Body of pancreas (tissue), 4 donors: ENCODE results near the gene FUT7. TPM values are rescaled to one million over a fixed set of nuclear protein-coding genes. Genes with fewer than 3 reads are reported as not detected.

Source experiments
- ATAC-seq: fragments of 150-250 bp; one replicate; pipeline ENCODE4 v1.9.1; 2016
- DNase-seq, 4 donors: peaks; one replicate each; pipeline ENCODE4 v3.0.0-alpha.2; 2019
- H3K27ac ChIP-seq, 4 donors: fragments of 200-600 bp; sonication (generic); 1 replicate in 3 of 4; 2 replicates in 1 of 4; pipeline versions ENCODE4 v1.5.1 to v1.6.1; 2016 to 2019; ENCODE audit warnings: mild to moderate bottlenecking in 1 of 4, mixed read lengths in 1 of 4, moderate library complexity in 1 of 4
- H3K27me3 ChIP-seq, 2 donors: fragments of 200-600 bp; sonication (generic); one replicate each; pipeline ENCODE4 v1.6.0; 2016; ENCODE audit warnings: mild to moderate bottlenecking in 1 of 2
- H3K36me3 ChIP-seq, 2 donors: fragments of 200-600 bp; sonication (generic); replicated peaks in 1 of 2; 2 replicates each; pipeline ENCODE4 v1.5.1; 2016; ENCODE audit warnings: low read depth in 2 of 2; ENCODE audit not compliant: insufficient read depth in 1 of 2
- H3K4me1 ChIP-seq: fragments of 200-600 bp; sonication (generic); one replicate; pipeline ENCODE4 v1.6.0; 2016
- H3K4me3 ChIP-seq, 2 donors: fragments of 200-600 bp; sonication (generic); 1 replicate in 1 of 2; 2 replicates in 1 of 2; pipeline ENCODE4 v1.5.1; 2016 to 2019
- H3K9me3 ChIP-seq, 3 donors: fragments of 200-600 bp; sonication (generic); 1 replicate in 2 of 3; 2 replicates in 1 of 3; pipeline ENCODE4 v1.5.1; 2016
- POLR2A ChIP-seq, 3 donors: fragments of 450-650 bp; IDR thresholded peaks; one replicate each; pipeline ENCODE4 v1.6.1; 2016; ENCODE audit warnings: antibody characterized with exemption in 3 of 3, mild to moderate bottlenecking in 2 of 3
- whole genome bisulfite sequencing, 2 donors: methylation state at CpG; one replicate each; pipeline ENCODE4 v1.1.5; 2017; 5-methylcytosine and 5-hydroxymethylcytosine counted together
- intact Hi-C: fragments of 100-400 bp; cut with DNase I; formaldehyde crosslinking; loops from one replicate; pipeline ENCODE4 v1.15.1; 2023
- total RNA-seq, 2 donors: library from RNA; depleted of rRNA; stranded (reverse); fragments of >200 nt; gene quantifications; one replicate each; pipeline ENCODE4 v1.1.0, GENCODE V29; 2016
- TF ChIP-seq, protein P1 (sequence below), 7 experiments: fragments of 450-650 bp in 4 of 7; fragments of 200-600 bp in 3 of 7; sonication (generic) in 3 of 7; IDR thresholded peaks; one replicate each; pipeline ENCODE4 v1.5.1; 2016 to 2019; ENCODE audit warnings: antibody characterized with exemption in 7 of 7

Gene FUT7
- total RNA-seq, 2 donors from 2014 or later, result not detected

DNA sequence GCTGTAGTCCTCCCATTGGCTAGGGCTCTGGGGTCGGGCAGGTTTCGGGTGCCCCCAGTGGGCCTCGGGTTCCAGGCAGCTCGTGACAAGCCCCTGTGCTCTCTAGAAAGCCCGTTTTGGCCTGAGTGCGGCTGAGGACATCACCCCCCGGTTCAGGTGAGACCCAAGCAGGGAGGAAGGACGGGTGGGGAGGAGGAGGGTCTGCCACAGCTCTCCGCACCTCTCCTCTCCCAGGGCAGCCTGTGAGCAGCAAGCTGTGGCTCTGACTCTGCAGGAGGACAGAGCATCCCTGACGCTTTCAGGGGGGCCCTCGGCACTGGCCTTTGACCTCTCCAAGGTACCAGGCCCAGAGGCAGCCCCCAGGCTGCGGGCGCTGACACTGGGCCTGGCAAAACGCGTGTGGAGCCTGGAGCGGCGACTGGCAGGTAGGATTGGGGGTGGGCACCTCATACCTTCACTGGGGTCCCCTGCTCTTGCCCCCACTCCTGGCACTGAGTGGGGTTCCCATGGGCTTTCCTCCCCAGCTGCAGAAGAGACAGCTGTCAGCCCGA lies 39.0 kb downstream of the FUT7 start:
- H3K27me3 ChIP-seq, result no peaks in the 10 kb centered on the region
- peak overlapping the region in 3 of 4 donors; percentile 54 to 86 (median 78) for H3K27ac ChIP-seq
- WGBS, 2 donors, result 31 to 76% methylated on average over 3 to 18 of the region's 18 CpGs
- no peak for ATAC-seq
- DNase-seq, result no peak
- peaks cover 35% of the 10 kb centered on the region for H3K4me1 ChIP-seq
- TF ChIP-seq, protein P1, sequence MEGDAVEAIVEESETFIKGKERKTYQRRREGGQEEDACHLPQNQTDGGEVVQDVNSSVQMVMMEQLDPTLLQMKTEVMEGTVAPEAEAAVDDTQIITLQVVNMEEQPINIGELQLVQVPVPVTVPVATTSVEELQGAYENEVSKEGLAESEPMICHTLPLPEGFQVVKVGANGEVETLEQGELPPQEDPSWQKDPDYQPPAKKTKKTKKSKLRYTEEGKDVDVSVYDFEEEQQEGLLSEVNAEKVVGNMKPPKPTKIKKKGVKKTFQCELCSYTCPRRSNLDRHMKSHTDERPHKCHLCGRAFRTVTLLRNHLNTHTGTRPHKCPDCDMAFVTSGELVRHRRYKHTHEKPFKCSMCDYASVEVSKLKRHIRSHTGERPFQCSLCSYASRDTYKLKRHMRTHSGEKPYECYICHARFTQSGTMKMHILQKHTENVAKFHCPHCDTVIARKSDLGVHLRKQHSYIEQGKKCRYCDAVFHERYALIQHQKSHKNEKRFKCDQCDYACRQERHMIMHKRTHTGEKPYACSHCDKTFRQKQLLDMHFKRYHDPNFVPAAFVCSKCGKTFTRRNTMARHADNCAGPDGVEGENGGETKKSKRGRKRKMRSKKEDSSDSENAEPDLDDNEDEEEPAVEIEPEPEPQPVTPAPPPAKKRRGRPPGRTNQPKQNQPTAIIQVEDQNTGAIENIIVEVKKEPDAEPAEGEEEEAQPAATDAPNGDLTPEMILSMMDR (IDR thresholded peaks at IDR 0.05), result no peak
- TF ChIP-seq POLR2A (IDR thresholded peaks at IDR 0.05), result no peak
- intact Hi-C loops, result no loop called here
- no peaks in the 10 kb centered on the region for H3K9me3 ChIP-seq
- H3K36me3 ChIP-seq, result no peaks in the 10 kb centered on the region
- peak overlapping the region; percentile 54 to 82 for H3K4me3 ChIP-seq

DNA sequence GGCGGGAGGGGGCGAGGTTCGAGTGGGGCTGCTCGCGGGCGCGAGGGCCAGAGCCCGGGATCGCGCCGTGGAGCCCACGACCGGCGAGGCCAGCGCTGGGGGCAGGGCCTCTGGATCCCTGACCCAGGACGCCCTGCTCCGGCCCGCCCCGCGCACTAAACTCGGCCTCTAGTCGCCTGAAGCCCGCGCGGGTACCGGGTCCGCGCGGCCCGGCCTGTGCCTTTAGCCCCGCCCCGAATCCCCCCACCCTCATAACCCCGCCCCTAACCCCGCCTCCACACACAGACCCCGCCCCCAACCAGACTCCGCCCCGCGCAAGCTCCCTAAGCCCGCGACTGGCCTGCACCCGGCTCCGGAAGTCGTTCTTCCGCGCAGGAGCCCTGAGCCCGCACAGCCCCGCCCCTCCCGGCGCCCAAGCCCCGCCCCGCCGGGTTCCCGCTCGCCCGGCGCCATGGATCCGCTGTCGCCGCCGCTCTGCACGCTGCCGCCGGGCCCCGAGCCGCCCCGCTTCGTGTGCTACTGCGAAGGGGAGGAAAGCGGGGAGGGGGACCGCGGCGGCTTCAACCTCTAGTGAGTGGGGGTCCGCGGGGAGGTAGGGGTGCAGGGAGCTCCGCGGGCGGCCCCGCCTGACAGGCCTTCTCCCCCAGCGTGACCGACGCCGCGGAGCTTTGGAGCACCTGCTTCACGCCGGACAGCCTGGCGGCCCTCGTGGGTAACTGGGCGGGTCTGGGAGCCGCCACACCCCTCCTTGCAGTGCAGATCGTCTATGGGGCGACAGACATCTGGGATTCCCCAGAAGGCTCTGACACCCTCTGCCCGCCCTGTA lies 39.7 kb downstream of the FUT7 start, which contains the start of gene PAXX:
Gene PAXX (plus strand): TSS at position 430 of the 826 bp plus-strand sequence. CDS start 22 bp downstream, at position 452.
- intact Hi-C loops, result no loop called here
- H3K4me1 ChIP-seq, result peaks cover 35% of the 10 kb centered on the region
- peak within 1 kb of the TSS; percentile 54 to 86 (median 66) for H3K27ac ChIP-seq
- no peaks in the 10 kb centered on the region for H3K9me3 ChIP-seq
- no peaks in the 10 kb centered on the region for H3K27me3 ChIP-seq
- DNase-seq, result peak; percentile 95 to 96 (median 95)
- WGBS, 2 donors, result 0 to 2% methylated on average over 12 to 49 of the region's 92 CpGs
- peak in 1 of 3 donors; percentile 41 for TF ChIP-seq POLR2A (IDR thresholded peaks at IDR 0.05)
- TF ChIP-seq, protein P1 (IDR thresholded peaks at IDR 0.05), result peak in 2 of 7 experiments; percentile 5 to 6
- peak within 1 kb of the TSS; percentile 54 to 82 for H3K4me3 ChIP-seq
- no peaks in the 10 kb centered on the region for H3K36me3 ChIP-seq
- peak; percentile 96 for ATAC-seq

DNA sequence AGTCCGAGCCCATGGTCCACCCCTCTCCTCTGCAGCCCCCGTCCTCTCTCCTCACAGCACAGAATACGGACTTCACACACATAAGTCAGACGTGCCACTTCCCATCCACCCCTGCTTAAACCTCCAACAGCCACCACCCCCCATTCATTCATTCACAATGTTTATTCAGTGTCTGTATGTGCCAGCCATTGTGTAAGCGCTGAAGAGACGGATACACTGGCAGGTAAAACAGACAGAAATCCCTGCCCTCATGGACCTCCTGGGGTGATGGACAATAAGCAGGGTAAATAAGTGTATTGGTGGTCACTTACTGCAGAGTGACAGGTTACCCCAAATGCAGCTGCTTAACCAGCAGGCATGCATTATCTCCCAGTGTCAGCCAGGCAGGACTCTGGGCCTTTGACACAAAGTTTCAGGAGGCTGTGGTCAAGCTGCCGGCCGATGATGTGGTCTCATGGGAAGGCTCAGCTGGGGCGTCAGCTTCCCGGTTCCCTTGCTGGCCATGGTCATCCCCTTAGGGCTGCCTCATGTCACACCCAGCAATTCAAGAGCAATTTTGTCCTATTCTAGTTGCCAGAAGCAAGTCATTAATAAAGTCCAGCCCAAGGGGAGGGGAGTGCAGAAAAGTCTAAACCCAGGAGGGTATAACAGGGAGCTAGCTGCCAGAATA lies 41.5 kb downstream of the FUT7 start:
- intact Hi-C loops, result no loop called here
- DNase-seq (no peak), ATAC-seq (no peak)
- TF ChIP-seq POLR2A (IDR thresholded peaks at IDR 0.05), result no peak
- TF ChIP-seq, protein P1 (IDR thresholded peaks at IDR 0.05), result no peak
- Histone ChIP-seq H3K4me1 (peaks cover 22% of the 10 kb centered on the region), H3K36me3 (no peaks in the 10 kb centered on the region), H3K27ac (peak overlapping the region in 1 of 4 donors; percentile 78), H3K9me3 (no peaks in the 10 kb centered on the region), H3K27me3 (no peaks in the 10 kb centered on the region), H3K4me3 (no peak overlapping the region)
- 76 to 85% methylated on average over 8 to 10 of the region's 10 CpGs for WGBS, 2 donors

DNA sequence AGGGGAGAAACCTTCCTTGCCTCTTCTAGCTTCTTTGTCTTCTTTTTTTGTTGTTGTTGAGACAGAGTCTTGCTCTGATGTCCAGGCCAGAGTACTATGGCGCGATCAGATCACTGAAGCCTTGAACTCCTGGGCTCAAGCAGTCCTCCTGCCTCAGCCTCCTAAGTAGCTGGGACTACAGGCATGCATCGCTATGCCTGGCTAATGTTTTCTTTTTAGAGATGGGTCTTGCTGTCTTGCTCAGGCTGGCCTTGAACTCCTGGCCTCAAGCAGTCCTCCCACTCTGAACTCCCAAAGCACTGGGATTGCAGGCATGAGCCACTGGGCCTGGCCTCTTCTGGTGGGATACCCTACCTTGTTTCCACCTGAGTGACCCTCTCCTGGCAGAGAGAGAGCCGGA lies 43.0 kb downstream of the FUT7 start:
- Histone ChIP-seq H3K4me3 (no peak overlapping the region), H3K9me3 (no peaks in the 10 kb centered on the region), H3K36me3 (no peaks in the 10 kb centered on the region), H3K4me1 (peaks cover 24% of the 10 kb centered on the region), H3K27ac (no peak overlapping the region), H3K27me3 (peaks cover 0 to 5% of the 10 kb centered on the region in 2 donors)
- 91 to 97% methylated on average over 4 of the region's 4 CpGs for WGBS, 2 donors
- no peak for DNase-seq
- intact Hi-C loops, result no loop called here
- no peak for TF ChIP-seq POLR2A (IDR thresholded peaks at IDR 0.05)
- TF ChIP-seq, protein P1 (IDR thresholded peaks at IDR 0.05), result no peak
- no peak for ATAC-seq
